ENCODE results near the gene SCAMP1.

The SCAMP1 gene

DNA sequence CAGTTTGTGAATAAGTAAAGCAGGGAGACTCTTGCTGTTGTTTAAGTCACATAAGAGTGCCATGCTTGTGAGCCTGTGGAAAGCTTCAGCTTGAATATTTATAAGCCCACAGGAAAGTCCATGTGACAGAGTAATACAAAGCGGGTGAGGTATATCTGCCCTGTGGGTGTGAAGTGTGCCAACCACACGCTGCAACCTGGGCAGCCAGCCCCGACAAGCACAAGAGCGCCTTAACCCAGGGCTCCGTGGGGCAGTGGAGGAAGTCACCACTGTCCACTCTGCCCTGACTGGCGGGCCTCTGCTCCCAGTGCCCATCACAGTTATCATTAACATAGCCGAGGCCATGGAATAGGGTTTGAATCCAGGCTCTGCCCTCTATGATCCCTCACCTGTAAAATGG is 132.2 kb downstream of the SCAMP1 start:
- DNase-seq (ENCODE audit: low read depth in 2 of 2) = no peak

- DNase-seq (ENCODE audit: low read depth in 2 of 2) = no peak
These were observed 135.4 kb downstream of the SCAMP1 start for GRCh38 chr5:78495800-78496199.

- DNase-seq (ENCODE audit: low read depth in 2 of 2) = no peak
These were observed 136.0 kb downstream of the SCAMP1 start for GRCh38 chr5:78496373-78496772.

DNA sequence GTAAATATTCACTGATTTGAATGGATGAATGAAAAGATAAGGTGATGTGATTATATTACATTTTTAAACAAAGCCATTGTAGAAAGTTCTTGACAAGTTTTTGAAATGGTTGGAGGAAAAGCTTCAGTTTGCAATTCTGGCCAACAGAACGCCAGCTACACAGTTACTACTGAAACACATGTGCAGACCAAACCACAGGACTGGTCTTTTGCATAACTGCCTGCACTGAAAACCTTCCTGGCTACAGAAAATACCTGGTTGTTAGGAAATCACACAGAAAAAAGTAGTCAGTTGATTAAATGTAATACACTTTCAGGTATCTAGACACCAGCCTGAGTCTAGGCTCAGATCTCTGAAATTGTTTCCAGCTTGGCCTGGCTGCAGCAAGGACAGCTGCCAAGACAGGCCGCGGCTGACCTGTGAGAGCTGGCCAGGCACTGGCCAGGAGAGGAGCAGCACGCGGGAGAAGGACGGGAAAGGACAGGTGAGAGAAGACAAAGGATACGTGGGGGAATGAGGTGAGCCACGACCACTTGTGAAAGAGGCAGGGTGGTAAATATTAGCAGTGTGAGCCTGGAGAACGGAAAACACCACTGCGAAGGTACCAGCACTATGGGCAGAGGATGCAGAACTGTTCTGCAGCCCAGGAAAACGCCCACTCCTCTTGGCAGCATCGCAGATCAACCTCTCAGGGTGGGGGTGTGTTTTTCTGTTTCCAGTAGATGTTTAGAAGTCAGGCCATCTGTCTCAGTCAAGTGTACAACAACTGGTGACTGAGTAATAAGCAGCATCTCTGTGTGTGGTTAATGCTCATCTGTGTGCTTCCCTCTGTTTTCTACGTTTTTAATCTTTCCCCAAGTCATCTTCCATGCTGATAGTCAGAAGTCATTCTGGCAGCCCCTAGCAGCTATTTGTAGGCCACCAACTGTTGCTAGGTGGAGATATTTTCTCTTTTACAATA is 137.4 kb downstream of the SCAMP1 start:
- no peak for DNase-seq (ENCODE audit: low read depth in 2 of 2)

GRCh38 chr5:78499485-78499884 is 139.1 kb downstream of the SCAMP1 start:
- DNase-seq (ENCODE audit: low read depth in 2 of 2) = no peak

DNA sequence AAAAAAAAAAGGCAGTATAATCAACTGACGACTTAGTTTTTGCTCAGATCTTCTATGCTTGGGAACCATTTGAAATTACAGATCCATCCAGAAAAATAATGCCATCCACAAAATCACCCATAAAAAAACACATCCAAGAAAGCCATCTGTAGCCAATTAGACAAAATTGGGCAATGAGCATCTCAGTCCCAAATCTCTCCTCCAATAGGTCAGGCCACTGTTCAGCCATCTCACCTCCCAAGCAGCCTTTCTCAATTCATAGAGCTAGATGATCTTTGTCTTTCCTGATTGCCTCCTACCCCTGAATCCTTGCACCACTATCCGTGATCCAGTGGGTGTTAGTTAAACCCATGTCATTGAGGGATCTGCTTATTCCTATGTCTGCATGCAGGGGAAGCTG is 139.6 kb downstream of the SCAMP1 start:
- no peak for DNase-seq (ENCODE audit: low read depth in 2 of 2)

- DNase-seq (ENCODE audit: low read depth in 2 of 2) = no peak
These were observed 140.5 kb downstream of the SCAMP1 start for GRCh38 chr5:78500871-78501270.

DNA sequence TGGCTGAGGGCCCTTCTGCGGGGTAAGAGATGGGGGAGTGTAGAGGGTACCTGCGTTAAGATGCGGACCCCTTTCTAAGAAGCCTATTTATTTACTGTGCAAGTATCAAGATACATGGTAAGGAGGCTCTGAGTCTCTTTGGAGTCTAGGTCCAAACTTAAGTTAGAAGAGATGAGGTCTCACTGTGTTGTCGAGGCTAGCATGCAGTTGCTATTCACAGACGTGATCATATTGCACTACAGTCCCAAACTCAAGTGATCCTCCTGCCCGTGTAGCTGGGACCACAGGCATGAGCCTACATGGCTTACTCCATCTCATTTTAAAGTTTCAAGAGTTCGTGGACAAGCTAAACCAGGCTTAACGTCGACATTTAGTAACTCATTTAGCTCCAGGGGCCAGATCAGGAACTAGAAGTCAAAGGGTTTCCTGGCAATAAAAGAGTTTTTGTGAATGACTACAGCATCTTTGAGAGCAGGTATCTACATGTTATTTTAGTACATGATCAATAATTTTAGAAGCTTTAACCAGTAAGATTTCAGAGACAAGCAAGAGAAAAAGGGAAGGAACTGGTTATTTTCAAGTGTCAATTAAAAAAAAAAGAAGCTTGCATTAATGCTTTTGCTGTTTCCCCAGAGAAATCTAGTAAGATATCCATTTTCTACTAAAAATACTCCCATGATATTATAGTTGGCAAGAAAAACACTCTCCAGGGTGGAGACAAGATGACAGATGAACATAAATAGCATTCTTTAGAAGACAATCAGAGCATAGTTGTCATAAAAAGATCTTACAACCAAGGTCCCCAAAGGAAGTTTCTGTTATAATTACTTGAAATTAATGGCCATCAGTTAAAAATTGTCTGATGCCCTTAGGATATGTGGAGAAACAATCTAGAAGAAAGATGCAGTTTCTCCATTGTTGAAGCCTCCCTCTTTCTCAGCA is 141.3 kb downstream of the SCAMP1 start:
- DNase-seq (ENCODE audit: low read depth in 2 of 2) = no peak

DNA sequence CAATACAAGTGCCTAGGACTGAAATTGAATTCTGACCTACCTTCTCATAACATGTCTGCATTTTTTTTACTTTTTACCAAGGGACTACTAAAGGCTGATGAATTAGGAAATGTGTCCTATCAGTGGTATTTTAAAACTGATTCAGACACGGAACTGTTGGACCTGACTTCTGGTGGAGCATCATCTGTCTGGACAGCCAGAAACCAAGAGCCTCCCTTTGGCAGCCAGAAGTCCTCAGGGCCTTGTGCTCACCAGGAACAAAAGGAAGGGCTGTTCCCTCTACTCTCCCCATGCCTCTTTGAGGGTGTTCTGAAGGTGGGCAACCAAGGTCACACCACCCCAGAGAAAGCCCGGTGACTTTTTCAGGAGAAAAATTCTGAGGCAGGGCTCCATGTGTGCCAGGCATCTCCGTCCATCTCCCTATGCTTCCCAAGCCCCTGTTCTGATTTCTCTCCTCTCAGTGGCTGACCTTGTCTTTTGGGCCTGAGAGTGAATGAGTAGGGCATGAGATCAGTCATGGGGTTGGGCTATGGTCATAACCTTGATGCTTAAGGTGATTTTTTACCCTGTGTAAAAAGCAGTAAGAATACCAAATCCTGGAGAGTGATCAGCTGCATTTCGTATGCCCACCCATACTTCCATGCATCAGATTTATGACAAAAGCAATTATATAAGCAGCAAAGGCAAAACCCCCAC is 143.7 kb downstream of the SCAMP1 start:
- DNase-seq (ENCODE audit: low read depth in 2 of 2) = no peak

GRCh38 chr5:78504704-78505677 is 144.6 kb downstream of the SCAMP1 start:
- DNase-seq (ENCODE audit: low read depth in 2 of 2) = no peak

GRCh38 chr5:78505860-78506259 is 145.4 kb downstream of the SCAMP1 start:
- no peak for DNase-seq (ENCODE audit: low read depth in 2 of 2)

DNA sequence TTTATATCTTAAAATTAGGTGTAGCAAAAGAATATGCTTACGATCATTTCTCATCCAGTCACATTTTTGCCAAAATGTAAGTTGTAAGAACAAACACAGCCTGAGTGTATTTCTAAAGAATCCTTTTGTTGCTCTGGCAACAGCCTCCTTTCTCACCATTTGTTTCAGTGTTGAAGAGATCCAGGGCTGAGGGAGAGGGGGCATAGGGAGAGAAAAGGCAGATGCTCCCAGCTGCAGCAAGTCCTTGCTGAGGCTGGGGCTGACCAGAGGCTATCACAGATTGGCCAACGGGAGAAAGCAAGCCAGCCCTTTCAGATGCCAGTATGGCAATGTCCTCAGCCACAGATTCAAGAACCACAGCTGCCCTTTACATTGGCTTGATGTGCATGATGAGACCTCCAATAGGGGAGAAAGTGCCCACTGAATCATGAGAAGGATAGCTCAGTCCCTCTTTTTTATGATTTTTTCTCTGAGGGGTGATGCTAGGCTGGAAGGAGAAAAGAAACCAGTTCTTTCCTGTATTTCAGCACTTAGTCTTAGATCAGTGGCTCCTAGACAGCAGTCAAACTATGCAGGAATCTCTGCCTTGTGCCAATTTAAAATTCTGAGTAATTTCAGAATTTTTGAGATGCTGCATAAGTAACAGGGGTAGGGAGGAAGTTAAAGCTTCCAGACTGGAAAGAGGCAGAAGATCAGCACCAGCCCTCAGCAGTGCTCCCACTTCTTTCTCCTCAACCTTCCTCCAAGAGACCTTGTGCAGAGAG is 146.0 kb downstream of the SCAMP1 start:
- DNase-seq (ENCODE audit: low read depth in 2 of 2) = no peak

GRCh38 chr5:78507531-78507930 is 147.1 kb downstream of the SCAMP1 start:
- DNase-seq (ENCODE audit: low read depth in 2 of 2) = no peak

DNA sequence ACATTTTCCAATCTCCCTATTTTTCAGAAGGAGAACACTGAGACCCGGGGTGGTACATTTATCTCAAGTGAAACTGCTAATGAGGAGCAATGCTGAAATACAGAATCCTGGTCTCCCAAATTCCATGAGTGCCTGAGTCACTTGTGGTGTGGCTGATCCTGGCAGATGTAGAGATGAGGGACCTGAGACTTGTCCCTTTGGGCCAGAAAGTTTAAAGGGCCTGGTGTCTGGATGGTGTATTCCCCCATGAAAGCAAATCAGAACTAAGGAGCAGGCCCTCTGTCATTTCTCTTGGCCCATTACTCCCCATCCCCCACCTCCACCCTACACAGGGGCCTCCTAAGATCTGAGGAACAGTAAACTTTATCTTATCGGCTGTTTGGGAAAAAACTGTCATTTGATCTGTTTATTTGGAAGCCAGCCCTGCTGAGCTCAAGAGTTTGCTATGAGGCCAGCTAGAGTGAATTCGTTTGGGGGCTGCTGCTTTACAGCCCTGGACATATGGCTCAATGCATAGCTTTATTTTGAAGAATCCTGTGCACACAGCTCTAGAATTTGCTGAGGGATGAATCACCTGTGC is 147.9 kb downstream of the SCAMP1 start:
- no peak for DNase-seq (ENCODE audit: low read depth in 2 of 2)

DNA sequence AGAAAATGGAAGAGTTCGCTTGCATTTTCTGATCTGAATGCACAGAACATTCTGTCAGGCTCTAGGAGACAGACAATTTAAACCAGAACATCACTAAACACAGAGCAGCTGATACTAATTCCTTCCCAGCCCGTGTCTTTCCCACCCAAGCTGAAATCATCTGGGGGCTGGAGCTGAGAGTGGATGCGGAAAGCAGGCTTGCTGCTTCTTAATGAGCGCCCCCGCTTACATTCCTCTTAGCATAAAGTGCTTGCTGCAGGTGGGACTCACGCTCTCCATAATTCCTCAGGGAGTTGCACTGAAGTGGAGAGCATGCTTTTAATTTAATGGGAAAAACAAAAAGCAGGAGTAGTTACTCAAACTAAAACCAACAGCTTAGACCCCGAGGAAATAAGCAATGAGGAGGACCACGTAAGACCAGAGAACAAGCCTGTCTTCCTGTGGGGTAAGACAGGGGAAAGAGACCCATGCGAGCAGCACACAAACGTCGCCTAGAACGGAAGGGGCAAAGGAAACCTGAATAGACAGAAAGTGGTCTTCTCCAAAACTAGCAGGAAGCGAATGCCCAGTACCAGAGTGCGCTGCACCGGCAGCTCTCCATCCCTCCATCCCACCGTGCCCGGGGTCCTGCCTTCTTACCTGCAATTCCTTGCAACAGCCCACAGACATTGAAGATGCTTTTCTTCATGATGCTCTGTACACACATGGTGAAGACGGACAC is 148.9 kb downstream of the SCAMP1 start:
- DNase-seq (ENCODE audit: low read depth in 2 of 2) = no peak

- no peak for DNase-seq (ENCODE audit: low read depth in 2 of 2)
These were observed 149.7 kb downstream of the SCAMP1 start for GRCh38 chr5:78509884-78510769.

- no peak for DNase-seq (ENCODE audit: low read depth in 2 of 2)
These were observed 150.9 kb downstream of the SCAMP1 start for GRCh38 chr5:78511121-78511906.

Data from stimulated activated CD8-positive, alpha-beta memory T cell treated with anti-CD3 and anti-CD28 coated beads, Interleukin-15, amount 100 ng/mL, for 4 hours (primary cell).